ENCODE results near the gene SORCS2.

The SORCS2 gene

GRCh38 chr4:7658341-7659204 is 466.2 kb downstream of the SORCS2 start:
- no peak for DNase-seq (ENCODE audit: low read depth)

GRCh38 chr4:7659429-7660175 is 467.3 kb downstream of the SORCS2 start:
- H3K4me3 ChIP-seq (ENCODE audit: low read length), result no peak overlapping the region
- no peak for DNase-seq (ENCODE audit: low read depth)
- no peak for TF ChIP-seq CTCF (conservative IDR thresholded peaks at IDR 0.05; ENCODE audit: low read length)

More at GRCh38 chr4:7658341-7659204, 466.2 kb downstream of the SORCS2 start:
- H3K4me3 ChIP-seq (ENCODE audit: low read length), result no peak overlapping the region
- no peak for TF ChIP-seq CTCF (conservative IDR thresholded peaks at IDR 0.05; ENCODE audit: low read length)

- TF ChIP-seq CTCF (conservative IDR thresholded peaks at IDR 0.05; ENCODE audit: low read length), result no peak
- no peak overlapping the region for H3K4me3 ChIP-seq (ENCODE audit: low read length)
- DNase-seq (ENCODE audit: low read depth), result no peak
Observed at GRCh38 chr4:7660176-7661039, 468.1 kb downstream of the SORCS2 start.

- no peak overlapping the region for H3K4me3 ChIP-seq (ENCODE audit: low read length)
- no peak for DNase-seq (ENCODE audit: low read depth)
- no peak for TF ChIP-seq CTCF (conservative IDR thresholded peaks at IDR 0.05; ENCODE audit: low read length)
Observed at GRCh38 chr4:7661066-7661748, 468.9 kb downstream of the SORCS2 start.

- no peak for DNase-seq (ENCODE audit: low read depth)
- no peak for TF ChIP-seq CTCF (conservative IDR thresholded peaks at IDR 0.05; ENCODE audit: low read length)
- no peak overlapping the region for H3K4me3 ChIP-seq (ENCODE audit: low read length)
Observed at GRCh38 chr4:7661846-7662506, 469.6 kb downstream of the SORCS2 start.

GRCh38 chr4:7662507-7662846 is 470.1 kb downstream of the SORCS2 start:
- no peak for DNase-seq (ENCODE audit: low read depth)
- TF ChIP-seq CTCF (conservative IDR thresholded peaks at IDR 0.05; ENCODE audit: low read length), result no peak

More at GRCh38 chr4:7662507-7662846, 470.1 kb downstream of the SORCS2 start:
- H3K4me3 ChIP-seq (ENCODE audit: low read length), result no peak overlapping the region

All from AG10803 (cell line).